HepG2 (cell line): ENCODE results near the gene FTL. TPM values are rescaled to one million over a fixed set of nuclear protein-coding genes. Genes with fewer than 3 reads are reported as not detected.

Source experiments
- EED ChIP-seq: sonication (generic); formaldehyde crosslinking; IDR thresholded peaks from 2 replicates; pipeline ENCODE4 v1.5.0; 2020; ENCODE audit warnings: mild to moderate bottlenecking, missing genetic modification reagents
- PAX8 ChIP-seq: sonication (generic); formaldehyde crosslinking; IDR thresholded peaks from 2 replicates; pipeline ENCODE4 v1.8.0; 2022; ENCODE audit warnings: mild to moderate bottlenecking, missing genetic modification reagents, borderline replicate concordance
- TP53 ChIP-seq: sonication (generic); formaldehyde crosslinking; conservative IDR thresholded peaks from 2 replicates; pipeline ENCODE4 v1.4.0; 2020; ENCODE audit warnings: missing genetic modification reagents
- TSC22D2 ChIP-seq: sonication (generic); formaldehyde crosslinking; IDR thresholded peaks from 2 replicates; pipeline ENCODE4 v1.5.1; 2020; ENCODE audit warnings: missing genetic modification reagents, mild to moderate bottlenecking, borderline replicate concordance
- WIZ ChIP-seq: sonication (generic); formaldehyde crosslinking; IDR thresholded peaks from 2 replicates; pipeline ENCODE4 v1.5.1; 2020; ENCODE audit warnings: mild to moderate bottlenecking, missing genetic modification reagents
- ZNF143 ChIP-seq: sonication (generic); formaldehyde crosslinking; IDR thresholded peaks from 2 replicates; pipeline ENCODE4 v1.4.0; 2020; ENCODE audit warnings: missing genetic modification reagents
- ZNF615 ChIP-seq: sonication (generic); formaldehyde crosslinking; IDR thresholded peaks from 2 replicates; pipeline ENCODE4 v1.5.0; 2020; ENCODE audit warnings: mild to moderate bottlenecking, missing genetic modification reagents, borderline replicate concordance
- polyA plus RNA-seq, 8 experiments: library from polyadenylated mRNA; depleted of rRNA in 3 of 8; stranded (reverse) in 7 of 8; unstranded in 1 of 8; fragments of >200 nt; fragmentation: Illumina TruSeq in 4 of 8; extraction: Trizol in 4 of 8; gene quantifications; 2 replicates each; pipeline versions ENCODE4 v1.2.1 to v1.2.3, GENCODE V29; 2011 to 2016; ENCODE audit warnings: low read depth in 4 of 8, missing spikeins in 1 of 8, mixed read lengths in 1 of 8; ENCODE audit not compliant: insufficient read depth in 1 of 8
- total RNA-seq, 5 experiments: library from RNA; depleted of rRNA; stranded (reverse); fragments of >200 nt; fragmentation: Illumina TruSeq; extraction: Trizol; gene quantifications; 2 replicates each; pipeline ENCODE4 v1.2.3, GENCODE V29; 2016; ENCODE audit warnings: low read depth in 1 of 5
- TF ChIP-seq, protein P1 (sequence below): fragments of 450-650 bp; IDR thresholded peaks from 2 replicates; pipeline ENCODE4 v1.6.1; 2017; ENCODE audit warnings: mild to moderate bottlenecking
- TF ChIP-seq, protein P2 (sequence below): sonication (generic); formaldehyde crosslinking; IDR thresholded peaks from 2 replicates; pipeline ENCODE4 v1.8.1; 2022; ENCODE audit warnings: mild to moderate bottlenecking, missing genetic modification reagents
- TF ChIP-seq, protein P3 (sequence below): sonication (generic); formaldehyde crosslinking; IDR thresholded peaks from 2 replicates; pipeline ENCODE4 v1.4.0; 2020; ENCODE audit warnings: missing genetic modification reagents
- TF ChIP-seq, protein P4 (sequence below): IDR thresholded peaks from 2 replicates; pipeline ENCODE4 v1.6.1; 2016
- TF ChIP-seq, protein P5 (sequence below): sonication (generic); formaldehyde crosslinking; IDR thresholded peaks from 2 replicates; pipeline ENCODE4 v1.9.0; 2022; ENCODE audit warnings: low read depth, missing genetic modification reagents
- TF ChIP-seq, protein P6 (sequence below): sonication (generic); formaldehyde crosslinking; IDR thresholded peaks from 2 replicates; pipeline ENCODE4 v1.9.0; 2021; ENCODE audit warnings: missing genetic modification reagents, borderline replicate concordance

The FTL gene
- total and polyA plus RNA-seq, 2 of the 13 experiments (the other 11 are each of a cell fraction or from before 2014, with no cell fraction given) = 2,721 to 8,800 TPM

DNA sequence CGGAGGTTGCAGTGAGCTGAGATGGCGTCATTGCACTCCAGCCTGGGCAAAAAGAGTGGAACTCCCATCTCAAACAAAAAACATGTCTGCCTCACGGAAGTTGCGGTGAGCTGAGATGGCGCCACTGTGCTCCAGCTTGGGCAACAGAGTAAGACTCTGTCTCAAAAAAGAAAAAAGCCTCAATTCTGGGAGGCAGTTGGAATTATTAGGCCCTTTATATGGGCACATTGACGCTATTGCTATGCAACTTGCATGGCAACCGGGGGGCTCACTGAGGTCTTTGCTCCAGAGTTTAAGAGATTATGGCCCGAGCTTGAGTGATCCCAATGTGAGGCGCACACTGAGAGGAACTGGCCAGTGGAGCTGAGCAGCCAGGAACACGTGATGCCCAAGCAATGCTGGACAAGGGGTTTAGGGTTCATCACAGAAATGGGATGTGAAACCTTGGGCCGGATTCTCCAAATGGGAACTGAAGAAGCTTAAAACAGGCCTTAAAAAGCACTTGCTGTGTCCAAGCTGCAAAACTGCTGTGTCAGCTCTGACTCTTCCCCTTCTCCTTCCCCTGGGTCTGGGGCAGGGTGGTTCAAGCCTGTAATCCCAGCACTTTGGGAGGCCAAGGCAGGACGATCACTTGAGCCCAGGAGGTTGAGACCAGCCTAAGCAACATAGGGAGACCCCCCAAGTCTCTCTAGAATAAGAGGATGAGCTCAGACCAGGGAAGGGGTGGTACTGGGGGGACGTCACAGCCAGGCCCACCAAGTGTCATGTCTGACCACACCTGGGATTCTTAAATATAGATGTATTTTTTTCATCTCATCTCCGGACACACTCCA is 2.5 kb downstream of the FTL start (continued):
- TF ChIP-seq, protein P1, sequence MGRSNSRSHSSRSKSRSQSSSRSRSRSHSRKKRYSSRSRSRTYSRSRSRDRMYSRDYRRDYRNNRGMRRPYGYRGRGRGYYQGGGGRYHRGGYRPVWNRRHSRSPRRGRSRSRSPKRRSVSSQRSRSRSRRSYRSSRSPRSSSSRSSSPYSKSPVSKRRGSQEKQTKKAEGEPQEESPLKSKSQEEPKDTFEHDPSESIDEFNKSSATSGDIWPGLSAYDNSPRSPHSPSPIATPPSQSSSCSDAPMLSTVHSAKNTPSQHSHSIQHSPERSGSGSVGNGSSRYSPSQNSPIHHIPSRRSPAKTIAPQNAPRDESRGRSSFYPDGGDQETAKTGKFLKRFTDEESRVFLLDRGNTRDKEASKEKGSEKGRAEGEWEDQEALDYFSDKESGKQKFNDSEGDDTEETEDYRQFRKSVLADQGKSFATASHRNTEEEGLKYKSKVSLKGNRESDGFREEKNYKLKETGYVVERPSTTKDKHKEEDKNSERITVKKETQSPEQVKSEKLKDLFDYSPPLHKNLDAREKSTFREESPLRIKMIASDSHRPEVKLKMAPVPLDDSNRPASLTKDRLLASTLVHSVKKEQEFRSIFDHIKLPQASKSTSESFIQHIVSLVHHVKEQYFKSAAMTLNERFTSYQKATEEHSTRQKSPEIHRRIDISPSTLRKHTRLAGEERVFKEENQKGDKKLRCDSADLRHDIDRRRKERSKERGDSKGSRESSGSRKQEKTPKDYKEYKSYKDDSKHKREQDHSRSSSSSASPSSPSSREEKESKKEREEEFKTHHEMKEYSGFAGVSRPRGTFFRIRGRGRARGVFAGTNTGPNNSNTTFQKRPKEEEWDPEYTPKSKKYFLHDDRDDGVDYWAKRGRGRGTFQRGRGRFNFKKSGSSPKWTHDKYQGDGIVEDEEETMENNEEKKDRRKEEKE = no peak
- TF ChIP-seq TSC22D2 (CRISPR knock-in tag) (no peak), ZNF143 (CRISPR knock-in tag) (no peak; the same call in 1 of the 2 replicates), EED (CRISPR knock-in tag) (0 out of 2 replicates have a peak, but pooled peaks have one; percentile 71), PAX8 (CRISPR knock-in tag) (no peak), WIZ (peak; percentile 60; the same call in 1 of the 2 replicates), TP53 (CRISPR knock-in tag) (no peak), ZNF615 (CRISPR knock-in tag) (0 out of 2 replicates have a peak, but pooled peaks have one; percentile 62)
- TF ChIP-seq, protein P2, sequence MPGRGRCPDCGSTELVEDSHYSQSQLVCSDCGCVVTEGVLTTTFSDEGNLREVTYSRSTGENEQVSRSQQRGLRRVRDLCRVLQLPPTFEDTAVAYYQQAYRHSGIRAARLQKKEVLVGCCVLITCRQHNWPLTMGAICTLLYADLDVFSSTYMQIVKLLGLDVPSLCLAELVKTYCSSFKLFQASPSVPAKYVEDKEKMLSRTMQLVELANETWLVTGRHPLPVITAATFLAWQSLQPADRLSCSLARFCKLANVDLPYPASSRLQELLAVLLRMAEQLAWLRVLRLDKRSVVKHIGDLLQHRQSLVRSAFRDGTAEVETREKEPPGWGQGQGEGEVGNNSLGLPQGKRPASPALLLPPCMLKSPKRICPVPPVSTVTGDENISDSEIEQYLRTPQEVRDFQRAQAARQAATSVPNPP (CRISPR knock-in tag) = peak; percentile 73
- TF ChIP-seq, protein P3, sequence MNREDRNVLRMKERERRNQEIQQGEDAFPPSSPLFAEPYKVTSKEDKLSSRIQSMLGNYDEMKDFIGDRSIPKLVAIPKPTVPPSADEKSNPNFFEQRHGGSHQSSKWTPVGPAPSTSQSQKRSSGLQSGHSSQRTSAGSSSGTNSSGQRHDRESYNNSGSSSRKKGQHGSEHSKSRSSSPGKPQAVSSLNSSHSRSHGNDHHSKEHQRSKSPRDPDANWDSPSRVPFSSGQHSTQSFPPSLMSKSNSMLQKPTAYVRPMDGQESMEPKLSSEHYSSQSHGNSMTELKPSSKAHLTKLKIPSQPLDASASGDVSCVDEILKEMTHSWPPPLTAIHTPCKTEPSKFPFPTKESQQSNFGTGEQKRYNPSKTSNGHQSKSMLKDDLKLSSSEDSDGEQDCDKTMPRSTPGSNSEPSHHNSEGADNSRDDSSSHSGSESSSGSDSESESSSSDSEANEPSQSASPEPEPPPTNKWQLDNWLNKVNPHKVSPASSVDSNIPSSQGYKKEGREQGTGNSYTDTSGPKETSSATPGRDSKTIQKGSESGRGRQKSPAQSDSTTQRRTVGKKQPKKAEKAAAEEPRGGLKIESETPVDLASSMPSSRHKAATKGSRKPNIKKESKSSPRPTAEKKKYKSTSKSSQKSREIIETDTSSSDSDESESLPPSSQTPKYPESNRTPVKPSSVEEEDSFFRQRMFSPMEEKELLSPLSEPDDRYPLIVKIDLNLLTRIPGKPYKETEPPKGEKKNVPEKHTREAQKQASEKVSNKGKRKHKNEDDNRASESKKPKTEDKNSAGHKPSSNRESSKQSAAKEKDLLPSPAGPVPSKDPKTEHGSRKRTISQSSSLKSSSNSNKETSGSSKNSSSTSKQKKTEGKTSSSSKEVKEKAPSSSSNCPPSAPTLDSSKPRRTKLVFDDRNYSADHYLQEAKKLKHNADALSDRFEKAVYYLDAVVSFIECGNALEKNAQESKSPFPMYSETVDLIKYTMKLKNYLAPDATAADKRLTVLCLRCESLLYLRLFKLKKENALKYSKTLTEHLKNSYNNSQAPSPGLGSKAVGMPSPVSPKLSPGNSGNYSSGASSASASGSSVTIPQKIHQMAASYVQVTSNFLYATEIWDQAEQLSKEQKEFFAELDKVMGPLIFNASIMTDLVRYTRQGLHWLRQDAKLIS (CRISPR knock-in tag) = no peak; the same call in 1 of the 2 replicates
- TF ChIP-seq, protein P4, sequence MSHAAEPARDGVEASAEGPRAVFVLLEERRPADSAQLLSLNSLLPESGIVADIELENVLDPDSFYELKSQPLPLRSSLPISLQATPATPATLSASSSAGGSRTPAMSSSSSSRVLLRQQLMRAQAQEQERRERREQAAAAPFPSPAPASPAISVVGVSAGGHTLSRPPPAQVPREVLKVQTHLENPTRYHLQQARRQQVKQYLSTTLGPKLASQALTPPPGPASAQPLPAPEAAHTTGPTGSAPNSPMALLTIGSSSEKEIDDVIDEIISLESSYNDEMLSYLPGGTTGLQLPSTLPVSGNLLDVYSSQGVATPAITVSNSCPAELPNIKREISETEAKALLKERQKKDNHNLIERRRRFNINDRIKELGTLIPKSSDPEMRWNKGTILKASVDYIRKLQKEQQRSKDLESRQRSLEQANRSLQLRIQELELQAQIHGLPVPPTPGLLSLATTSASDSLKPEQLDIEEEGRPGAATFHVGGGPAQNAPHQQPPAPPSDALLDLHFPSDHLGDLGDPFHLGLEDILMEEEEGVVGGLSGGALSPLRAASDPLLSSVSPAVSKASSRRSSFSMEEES (CRISPR knock-in tag) = 0 out of 2 replicates have a peak, but pooled peaks have one; percentile 41
- TF ChIP-seq, protein P5, sequence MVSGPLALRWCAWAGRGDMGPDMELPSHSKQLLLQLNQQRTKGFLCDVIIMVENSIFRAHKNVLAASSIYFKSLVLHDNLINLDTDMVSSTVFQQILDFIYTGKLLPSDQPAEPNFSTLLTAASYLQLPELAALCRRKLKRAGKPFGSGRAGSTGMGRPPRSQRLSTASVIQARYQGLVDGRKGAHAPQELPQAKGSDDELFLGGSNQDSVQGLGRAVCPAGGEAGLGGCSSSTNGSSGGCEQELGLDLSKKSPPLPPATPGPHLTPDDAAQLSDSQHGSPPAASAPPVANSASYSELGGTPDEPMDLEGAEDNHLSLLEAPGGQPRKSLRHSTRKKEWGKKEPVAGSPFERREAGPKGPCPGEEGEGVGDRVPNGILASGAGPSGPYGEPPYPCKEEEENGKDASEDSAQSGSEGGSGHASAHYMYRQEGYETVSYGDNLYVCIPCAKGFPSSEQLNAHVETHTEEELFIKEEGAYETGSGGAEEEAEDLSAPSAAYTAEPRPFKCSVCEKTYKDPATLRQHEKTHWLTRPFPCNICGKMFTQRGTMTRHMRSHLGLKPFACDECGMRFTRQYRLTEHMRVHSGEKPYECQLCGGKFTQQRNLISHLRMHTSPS (CRISPR knock-in tag) = no peak
- TF ChIP-seq, protein P6, sequence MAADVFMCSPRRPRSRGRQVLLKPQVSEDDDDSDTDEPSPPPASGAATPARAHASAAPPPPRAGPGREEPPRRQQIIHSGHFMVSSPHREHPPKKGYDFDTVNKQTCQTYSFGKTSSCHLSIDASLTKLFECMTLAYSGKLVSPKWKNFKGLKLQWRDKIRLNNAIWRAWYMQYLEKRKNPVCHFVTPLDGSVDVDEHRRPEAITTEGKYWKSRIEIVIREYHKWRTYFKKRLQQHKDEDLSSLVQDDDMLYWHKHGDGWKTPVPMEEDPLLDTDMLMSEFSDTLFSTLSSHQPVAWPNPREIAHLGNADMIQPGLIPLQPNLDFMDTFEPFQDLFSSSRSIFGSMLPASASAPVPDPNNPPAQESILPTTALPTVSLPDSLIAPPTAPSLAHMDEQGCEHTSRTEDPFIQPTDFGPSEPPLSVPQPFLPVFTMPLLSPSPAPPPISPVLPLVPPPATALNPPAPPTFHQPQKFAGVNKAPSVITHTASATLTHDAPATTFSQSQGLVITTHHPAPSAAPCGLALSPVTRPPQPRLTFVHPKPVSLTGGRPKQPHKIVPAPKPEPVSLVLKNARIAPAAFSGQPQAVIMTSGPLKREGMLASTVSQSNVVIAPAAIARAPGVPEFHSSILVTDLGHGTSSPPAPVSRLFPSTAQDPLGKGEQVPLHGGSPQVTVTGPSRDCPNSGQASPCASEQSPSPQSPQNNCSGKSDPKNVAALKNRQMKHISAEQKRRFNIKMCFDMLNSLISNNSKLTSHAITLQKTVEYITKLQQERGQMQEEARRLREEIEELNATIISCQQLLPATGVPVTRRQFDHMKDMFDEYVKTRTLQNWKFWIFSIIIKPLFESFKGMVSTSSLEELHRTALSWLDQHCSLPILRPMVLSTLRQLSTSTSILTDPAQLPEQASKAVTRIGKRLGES (CRISPR knock-in tag) = no peak
